GM12874 (cell line): Measurements from ENCODE around the gene ATP8A2.

Experiments used
- TF ChIP-seq, protein P1 (sequence below): IDR thresholded peaks from 2 replicates; pipeline ENCODE4 v1.5.1; 2011; ENCODE audit warnings: low read depth, mild to moderate bottlenecking, control low read depth, low read length, moderate library complexity; ENCODE audit not compliant: insufficient read depth

Gene ATP8A2

GRCh38 chr13:25741796-25742195, 370.0 kb downstream of the ATP8A2 start:
- TF ChIP-seq, protein P1, sequence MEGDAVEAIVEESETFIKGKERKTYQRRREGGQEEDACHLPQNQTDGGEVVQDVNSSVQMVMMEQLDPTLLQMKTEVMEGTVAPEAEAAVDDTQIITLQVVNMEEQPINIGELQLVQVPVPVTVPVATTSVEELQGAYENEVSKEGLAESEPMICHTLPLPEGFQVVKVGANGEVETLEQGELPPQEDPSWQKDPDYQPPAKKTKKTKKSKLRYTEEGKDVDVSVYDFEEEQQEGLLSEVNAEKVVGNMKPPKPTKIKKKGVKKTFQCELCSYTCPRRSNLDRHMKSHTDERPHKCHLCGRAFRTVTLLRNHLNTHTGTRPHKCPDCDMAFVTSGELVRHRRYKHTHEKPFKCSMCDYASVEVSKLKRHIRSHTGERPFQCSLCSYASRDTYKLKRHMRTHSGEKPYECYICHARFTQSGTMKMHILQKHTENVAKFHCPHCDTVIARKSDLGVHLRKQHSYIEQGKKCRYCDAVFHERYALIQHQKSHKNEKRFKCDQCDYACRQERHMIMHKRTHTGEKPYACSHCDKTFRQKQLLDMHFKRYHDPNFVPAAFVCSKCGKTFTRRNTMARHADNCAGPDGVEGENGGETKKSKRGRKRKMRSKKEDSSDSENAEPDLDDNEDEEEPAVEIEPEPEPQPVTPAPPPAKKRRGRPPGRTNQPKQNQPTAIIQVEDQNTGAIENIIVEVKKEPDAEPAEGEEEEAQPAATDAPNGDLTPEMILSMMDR, result no peak

DNA sequence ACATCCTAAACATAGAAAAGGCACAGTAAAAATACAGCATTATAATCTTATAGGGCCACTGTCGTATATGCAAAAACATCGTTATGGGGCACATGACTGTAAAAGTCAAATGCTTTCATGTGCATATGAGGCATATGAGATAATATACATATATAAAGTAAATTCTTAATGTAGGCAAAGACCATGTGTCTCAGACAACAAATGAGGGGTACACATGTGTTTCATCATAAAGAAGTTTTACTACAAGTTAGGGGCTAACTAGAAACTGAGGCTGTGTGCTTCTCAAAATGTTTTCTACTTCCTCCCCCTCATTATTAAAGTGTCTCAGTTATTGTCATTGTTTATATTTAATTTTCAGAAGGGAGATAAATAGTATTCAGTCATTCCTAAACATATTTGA, 370.4 kb downstream of the ATP8A2 start:
- TF ChIP-seq, protein P1, result no peak

- TF ChIP-seq, protein P1, result no peak
These were observed 371.6 kb downstream of the ATP8A2 start for GRCh38 chr13:25743421-25743820.

DNA sequence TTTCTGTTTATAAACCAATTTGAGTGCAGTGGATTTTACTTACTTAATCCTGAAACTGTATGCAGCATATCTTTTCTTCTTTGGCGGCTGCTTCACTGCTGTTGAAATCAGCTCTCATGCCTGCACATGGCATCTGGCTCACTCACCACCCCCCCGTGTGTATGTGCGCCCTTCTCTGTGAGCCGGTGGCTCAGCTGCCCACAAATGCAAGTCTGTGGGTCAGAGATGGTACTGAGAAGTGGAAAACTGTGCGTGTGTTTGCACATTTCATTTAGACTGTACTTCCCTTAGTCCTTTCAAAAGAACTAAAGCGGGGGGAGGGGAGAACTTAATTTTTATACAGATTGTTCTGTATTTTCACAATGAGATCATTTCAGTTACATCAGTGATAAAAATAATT, 372.4 kb downstream of the ATP8A2 start:
- TF ChIP-seq, protein P1, result no peak

DNA sequence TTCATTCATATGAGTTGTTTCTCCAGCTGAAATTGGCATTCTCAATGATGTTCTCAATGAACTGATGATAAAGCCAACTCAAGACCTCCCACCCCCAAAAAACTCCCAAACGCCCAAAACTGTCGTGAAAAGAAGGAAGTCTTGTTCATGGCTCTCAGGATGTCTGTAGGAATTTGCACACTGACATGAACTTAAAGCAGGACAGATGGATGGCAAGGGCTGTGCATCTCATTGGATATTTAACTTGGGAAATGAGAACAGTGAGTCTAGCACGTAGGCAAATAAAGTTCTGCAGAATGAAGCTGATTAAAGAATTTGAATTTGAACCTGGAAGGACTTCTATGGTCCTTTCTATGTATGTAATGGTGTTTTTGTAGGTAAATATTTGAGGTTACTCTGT, 374.4 kb downstream of the ATP8A2 start:
- TF ChIP-seq, protein P1, result no peak

GRCh38 chr13:25752957-25753551, 381.3 kb downstream of the ATP8A2 start:
- TF ChIP-seq, protein P1, result no peak

- TF ChIP-seq, protein P1, result no peak
These were observed 382.2 kb downstream of the ATP8A2 start for GRCh38 chr13:25753976-25754375.

DNA sequence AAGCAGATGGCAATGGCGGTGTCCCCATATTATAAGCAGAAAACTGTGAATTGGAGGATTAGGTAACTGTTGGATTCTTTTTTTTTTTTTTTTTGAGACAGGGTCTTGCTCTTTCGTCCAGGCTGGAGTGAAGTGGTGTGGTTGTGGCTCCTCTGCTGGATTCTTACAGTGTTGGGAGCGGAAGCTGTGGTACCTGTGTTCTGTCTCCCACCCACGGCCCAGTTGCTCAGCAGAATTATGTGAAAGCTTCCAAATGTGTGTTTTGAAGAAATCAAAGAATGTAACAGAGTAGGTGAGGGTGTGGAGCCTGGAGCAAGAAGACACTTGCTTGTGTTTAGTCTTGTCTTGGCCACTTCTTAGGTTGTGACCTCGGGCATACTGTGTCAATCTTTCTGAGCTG, 384.5 kb downstream of the ATP8A2 start:
- TF ChIP-seq, protein P1, result no peak
